GM06990 (cell line): ENCODE data around the gene ZNF584.

Source experiments
- DNase-seq: peaks from one replicate; pipeline ENCODE4 v3.0.0-alpha.2; 2011; ENCODE audit not compliant: insufficient read length; ENCODE audit errors: extremely low read depth
- H3K27me3 ChIP-seq: replicated peaks from 2 replicates; pipeline ENCODE4 v1.6.0; 2011; ENCODE audit warnings: low read length; ENCODE audit not compliant: control insufficient read depth, insufficient read depth
- H3K36me3 ChIP-seq: 2 replicates; pipeline ENCODE4 v1.5.1; 2011; ENCODE audit warnings: low read length; ENCODE audit not compliant: control insufficient read depth, insufficient read depth
- H3K4me3 ChIP-seq: replicated peaks from 2 replicates; pipeline ENCODE4 v1.5.1; 2011; ENCODE audit warnings: low read depth, mild to moderate bottlenecking, control low read depth, low read length
- TF ChIP-seq, protein P1 (sequence below): IDR thresholded peaks from 2 replicates; pipeline ENCODE4 v1.5.1; 2011; ENCODE audit warnings: low read length, control low read depth, mild to moderate bottlenecking, inconsistent platforms; ENCODE audit not compliant: insufficient read depth, poor library complexity, severe bottlenecking

Gene ZNF584

DNA sequence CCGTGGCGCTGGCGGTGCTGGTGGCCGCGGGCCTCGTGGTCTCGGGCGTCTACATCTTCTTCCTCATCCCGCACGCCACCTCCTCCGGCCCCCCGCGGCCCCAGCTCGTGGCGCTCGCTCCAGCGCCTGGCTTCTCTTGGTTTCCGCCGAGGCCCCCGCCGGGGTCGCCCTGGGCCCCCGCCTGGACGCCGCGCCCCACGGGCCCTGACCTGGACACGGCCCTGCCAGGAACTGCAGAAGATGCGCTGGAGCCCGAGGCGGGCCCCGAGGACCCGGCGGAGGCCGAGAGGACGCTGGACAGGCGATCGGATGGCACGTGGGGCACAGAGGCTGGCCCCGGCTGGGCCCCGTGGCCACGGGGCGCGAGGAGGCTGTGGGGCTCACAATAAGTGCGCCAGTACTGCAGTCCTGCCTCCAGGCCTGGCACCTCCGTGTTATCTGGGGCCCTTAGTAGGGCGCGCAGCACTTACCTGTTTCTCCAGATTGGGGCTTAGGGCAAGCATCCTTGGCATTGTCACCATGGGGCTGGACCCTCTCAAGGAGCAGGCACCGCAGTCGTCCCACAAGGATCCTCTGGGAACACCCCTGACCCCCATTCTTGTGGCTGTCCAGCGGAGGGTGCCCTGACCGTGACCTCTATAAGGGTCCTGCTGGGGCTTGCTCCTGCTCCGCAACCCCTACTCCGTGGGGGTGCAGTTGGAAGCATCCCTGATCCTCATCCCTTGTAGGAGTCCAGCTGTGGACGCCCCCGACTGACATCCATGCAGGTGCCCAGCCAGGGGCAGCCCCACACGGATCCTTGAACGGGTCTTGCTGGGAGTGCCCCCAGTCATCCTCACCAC lies 11.5 kb upstream of the ZNF584 start:
- TF ChIP-seq, protein P1, sequence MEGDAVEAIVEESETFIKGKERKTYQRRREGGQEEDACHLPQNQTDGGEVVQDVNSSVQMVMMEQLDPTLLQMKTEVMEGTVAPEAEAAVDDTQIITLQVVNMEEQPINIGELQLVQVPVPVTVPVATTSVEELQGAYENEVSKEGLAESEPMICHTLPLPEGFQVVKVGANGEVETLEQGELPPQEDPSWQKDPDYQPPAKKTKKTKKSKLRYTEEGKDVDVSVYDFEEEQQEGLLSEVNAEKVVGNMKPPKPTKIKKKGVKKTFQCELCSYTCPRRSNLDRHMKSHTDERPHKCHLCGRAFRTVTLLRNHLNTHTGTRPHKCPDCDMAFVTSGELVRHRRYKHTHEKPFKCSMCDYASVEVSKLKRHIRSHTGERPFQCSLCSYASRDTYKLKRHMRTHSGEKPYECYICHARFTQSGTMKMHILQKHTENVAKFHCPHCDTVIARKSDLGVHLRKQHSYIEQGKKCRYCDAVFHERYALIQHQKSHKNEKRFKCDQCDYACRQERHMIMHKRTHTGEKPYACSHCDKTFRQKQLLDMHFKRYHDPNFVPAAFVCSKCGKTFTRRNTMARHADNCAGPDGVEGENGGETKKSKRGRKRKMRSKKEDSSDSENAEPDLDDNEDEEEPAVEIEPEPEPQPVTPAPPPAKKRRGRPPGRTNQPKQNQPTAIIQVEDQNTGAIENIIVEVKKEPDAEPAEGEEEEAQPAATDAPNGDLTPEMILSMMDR = no peak
- no peak for DNase-seq
- H3K36me3 ChIP-seq = peaks cover 29% of the 10 kb centered on the region
- H3K27me3 ChIP-seq = no peaks in the 10 kb centered on the region
- H3K4me3 ChIP-seq = no peak overlapping the region

DNA sequence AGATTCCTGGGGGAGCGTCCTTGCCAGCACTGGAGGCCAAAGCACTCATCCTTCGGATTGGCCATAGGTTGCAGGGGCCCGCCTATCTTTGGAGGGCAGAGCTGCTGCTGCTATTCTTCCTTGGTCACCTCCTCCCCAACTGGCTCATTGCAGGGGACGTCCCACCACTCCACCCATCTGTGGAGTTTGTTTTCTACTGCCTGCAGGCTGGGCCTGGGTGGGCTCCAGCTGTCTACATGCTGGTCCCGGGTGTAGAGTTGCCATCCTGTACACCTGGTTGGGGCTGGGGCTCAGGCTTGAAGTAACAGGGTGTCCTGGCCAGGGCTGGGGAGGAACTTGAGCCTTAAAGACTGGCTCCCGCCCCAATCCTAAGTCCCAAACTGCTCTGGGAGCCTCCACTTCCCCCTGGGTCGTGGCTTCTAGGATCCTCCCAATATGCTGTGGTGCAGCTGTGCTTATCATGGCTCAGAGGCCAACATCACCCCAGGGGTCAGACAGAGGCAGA lies 10.9 kb upstream of the ZNF584 start:
- H3K4me3 ChIP-seq = no peak overlapping the region
- DNase-seq = no peak
- no peaks in the 10 kb centered on the region for H3K27me3 ChIP-seq
- peaks cover 27% of the 10 kb centered on the region for H3K36me3 ChIP-seq
- TF ChIP-seq, protein P1 = no peak

DNA sequence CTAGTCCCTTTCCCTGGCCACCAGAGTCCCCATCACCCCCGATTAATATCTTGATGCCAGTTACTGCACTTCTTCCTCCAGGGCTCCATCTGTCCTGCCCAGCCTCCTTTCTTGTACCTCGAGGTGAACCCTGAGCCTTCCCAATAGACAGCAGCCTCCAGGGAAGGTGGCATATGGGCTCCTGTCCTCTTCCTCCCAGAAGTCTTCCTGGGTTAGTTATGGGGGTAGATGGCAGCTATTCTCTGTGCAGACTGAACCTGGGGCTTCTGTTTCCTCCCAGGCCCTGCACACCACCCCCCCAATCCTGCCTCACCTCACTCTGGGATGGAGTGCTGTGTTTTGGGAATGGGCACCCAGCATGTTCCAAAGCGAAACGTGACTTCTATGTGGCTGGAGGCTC lies 10.4 kb upstream of the ZNF584 start:
- TF ChIP-seq, protein P1 = no peak
- Histone ChIP-seq H3K27me3 (no peaks in the 10 kb centered on the region), H3K36me3 (peaks cover 22% of the 10 kb centered on the region), H3K4me3 (no peak overlapping the region)
- DNase-seq = no peak

DNA sequence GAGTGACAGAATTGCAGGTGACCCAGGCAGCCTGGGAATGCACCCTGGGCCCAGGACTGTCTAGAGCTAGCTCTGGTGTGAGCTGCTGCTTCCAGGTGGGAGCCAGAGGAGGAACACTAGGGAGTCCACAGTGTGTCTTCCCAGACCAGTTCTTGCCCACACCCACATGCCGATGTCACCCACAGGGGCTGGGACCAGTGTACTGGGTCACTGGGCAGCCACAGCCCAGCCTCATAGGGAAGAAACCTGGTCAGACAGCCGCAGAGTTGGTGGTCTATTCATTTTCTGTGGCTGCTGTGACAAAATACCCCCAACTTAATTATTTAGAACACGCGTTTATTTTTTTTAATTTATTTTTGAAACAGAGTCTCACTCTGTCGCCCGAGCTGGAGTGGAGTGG lies 9.9 kb upstream of the ZNF584 start:
- no peak overlapping the region for H3K4me3 ChIP-seq

DNA sequence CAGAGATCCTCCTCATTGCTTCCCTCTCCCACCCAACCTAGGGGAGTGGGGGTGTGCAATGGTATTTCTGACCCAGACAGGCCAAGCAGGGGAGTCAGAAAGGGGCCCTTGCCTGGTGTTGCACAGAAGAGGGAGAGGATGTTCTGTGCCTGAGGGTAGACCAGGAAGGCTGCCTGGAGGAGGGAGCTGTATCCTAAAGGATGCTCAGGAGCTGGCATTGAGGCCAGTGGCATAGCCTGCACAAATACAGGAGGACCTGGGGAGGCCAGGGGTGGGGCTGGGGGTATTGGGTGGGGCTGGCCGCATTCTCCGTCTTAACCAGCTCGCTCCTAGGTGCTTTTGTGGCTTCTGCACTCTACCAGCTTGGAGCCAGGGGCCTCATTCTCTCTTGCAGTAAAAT lies 8.5 kb upstream of the ZNF584 start:
- no peak for DNase-seq
- TF ChIP-seq, protein P1 = no peak
- Histone ChIP-seq H3K36me3 (peaks cover 6% of the 10 kb centered on the region), H3K4me3 (no peak overlapping the region), H3K27me3 (no peaks in the 10 kb centered on the region)

More for the DNA sequence above, 9.9 kb upstream of the ZNF584 start:
- H3K36me3 ChIP-seq = peaks cover 17% of the 10 kb centered on the region
- DNase-seq = no peak
- TF ChIP-seq, protein P1 = no peak
- no peaks in the 10 kb centered on the region for H3K27me3 ChIP-seq
